Activated CD8-positive, alpha-beta memory T cell treated with anti-CD3 and anti-CD28 coated beads for 48 hours (primary cell): ENCODE measurements around the gene SBF2.

Source experiments
- DNase-seq, 3 experiments: peaks; one replicate each; pipeline ENCODE4 v3.0.0-alpha.2; 2020; ENCODE audit warnings: low read depth in 2 of 3, low spot score in 2 of 3

SBF2 gene

DNA sequence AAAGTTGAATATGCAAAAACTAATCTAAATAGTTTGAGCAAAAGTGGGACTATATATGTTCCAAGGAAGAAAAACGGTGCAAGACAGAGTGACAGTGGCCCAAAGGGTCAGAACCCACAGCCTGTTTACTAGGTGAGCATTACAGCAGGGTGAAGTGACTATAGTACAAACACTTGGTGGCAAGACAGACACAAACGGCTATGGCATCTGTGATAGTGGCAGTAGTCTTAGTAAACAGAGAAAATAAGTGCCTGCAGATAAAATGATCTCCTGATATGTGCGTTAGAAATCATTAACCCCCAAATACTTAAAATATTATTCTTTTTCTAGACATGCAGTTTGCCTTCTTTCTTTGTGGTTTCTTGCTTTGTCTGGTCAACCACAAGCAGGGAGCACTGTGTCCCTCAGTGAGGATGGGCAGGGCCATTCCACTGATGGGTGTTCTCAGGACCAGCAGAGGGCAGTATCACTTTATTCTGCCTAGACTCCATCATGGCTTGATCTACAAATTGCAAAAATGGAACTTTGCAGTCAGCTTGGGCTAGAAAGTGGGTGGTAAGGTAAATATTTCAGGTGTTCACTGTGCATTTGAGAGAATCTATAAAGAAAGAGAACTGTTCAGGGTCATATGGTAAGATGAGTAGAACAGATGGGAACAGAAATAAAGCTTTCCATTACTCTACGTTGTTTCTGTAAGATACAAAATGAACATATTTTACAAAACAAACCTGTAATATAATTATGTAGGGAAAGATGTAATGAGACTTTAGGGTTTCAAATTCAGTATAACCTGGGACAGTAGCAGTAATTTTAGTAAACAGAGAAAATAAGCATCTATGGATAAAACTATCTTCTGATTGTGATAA is 431.9 kb downstream of the SBF2 start:
- peak in 1 of 3 experiments; percentile 18 for DNase-seq

DNA sequence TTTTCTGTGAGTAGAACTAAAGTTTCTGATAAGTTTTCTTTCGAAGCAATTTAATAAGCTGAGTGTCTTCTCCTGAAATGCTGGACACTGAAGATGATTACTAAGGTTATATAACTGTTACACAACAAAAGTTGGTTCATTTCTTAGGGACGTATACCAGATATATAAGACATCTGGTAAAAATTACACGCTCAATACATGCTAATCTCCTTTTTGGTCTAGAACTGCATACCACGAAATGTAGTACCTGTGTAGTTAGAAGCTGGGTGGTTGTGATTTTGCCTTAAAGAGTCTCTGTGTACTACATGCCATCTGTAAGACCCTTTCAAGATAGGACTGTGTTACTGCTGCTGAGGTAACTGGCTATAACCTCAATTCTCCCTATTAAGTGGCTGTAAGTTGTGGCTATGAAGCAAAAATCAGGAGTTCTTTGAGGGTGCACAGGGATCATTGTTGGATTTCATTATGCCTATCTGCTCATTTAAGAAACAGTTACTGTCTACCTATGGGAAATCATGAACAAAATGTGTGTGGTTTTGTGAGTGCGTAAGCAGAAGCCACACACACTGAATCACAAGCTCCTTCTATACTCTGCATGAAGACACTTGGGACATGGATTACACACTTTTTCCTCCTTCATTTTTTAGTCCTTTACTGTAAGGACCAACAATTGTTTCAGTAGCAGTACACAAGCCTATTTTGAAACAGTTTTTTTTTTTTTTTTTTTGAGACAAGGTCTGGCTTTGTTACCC is 434.3 kb downstream of the SBF2 start:
- no peak for DNase-seq

DNA sequence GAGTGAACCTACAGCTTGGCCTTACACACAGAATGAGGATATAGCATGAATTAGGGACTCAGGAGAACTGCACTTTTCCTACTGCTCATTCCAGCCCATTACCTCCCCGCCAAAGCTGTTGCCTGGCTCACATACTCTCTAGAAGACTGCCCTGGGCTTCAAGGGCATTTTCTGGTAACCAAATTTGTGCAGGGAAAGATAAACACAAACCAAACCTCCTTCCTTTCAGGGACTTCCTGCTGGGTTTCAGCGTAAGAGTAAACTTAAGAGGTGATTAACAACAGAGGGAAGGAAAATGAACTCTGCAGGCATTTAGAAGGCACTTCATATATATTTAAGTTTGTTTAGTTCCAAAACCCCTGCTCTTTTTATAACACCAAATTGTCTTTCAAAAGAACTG is 435.2 kb downstream of the SBF2 start:
- no peak for DNase-seq

DNA sequence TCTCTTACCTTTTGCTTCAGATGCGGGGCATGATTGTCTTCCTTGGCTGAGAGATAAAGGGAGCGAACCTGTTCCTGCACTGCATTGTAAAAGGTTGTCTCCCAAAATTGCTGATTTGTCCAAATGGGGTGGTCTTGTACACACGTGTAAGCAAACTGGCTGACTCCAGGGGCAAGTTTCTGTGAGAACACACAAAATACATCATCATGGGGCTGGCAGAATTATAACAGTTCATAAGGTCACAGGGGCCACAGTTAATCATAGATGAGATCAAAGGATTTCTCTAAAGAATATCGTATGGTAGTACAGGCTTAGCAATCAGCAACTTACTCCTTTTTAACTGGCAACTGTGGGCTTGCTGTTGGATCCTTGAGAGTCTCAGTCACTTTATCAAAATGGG is 435.8 kb downstream of the SBF2 start:
- DNase-seq, result no peak

DNA sequence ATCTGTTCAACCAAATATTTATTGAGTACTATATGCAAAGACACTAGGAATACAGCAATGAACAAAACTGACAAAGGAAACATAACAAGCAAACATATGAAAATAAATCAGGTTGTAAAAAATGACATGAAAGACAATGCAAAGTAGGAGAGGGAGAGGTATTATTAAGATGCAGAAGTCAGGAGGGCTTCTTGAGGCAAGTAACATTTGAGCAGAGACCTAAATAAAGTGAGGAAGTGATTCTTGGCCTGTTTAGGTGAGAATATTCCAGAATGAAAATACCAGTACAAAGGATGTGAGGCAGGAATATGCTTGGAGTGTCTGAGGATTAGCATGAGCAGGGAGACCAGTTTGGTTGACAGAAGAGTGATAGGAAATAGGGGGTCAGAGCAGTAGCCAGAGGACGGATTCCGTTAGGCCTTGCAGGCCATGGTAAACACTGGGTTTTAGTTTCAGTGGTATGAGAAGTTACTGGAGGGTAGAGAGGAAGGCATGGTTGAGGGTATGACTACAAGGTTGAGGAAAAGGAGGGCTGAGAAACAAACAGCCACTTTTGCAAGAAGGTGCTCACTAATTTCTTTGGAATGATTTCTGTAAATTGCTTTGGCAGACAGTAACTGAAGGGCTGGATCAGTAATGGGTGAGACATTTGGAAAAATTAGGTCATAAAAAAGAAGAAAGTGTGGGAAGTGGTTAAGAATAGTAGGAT is 438.3 kb downstream of the SBF2 start:
- DNase-seq, result no peak

DNA sequence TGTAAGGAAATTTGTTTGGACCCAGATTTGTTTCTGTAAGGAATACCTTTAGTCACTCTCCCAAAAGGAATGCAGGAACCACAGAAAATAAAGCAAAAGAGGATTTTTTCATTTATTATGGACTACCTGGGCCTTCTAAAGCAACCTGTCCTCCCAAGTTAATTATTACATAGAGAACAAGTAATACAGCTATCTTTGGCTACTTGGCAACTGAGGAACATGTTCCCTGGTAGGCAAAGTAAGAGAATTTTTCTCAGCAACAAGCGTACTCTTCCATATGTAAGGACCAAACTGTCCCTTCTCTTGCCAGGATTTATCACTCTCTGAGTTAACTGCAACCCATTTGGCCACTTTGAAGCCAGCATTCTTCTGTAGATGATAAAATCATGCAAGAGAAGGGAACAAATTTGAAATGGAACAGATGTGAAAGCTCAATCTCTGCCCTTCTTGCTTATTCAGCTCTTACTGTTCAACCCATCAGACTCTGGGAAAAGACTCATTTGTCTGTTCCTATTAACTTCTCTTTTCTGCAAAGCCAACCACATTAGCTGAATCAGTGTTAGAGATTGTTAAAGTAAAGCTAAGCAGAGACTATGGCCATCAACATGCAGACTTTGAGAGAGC is 440.0 kb downstream of the SBF2 start:
- DNase-seq, result no peak

DNA sequence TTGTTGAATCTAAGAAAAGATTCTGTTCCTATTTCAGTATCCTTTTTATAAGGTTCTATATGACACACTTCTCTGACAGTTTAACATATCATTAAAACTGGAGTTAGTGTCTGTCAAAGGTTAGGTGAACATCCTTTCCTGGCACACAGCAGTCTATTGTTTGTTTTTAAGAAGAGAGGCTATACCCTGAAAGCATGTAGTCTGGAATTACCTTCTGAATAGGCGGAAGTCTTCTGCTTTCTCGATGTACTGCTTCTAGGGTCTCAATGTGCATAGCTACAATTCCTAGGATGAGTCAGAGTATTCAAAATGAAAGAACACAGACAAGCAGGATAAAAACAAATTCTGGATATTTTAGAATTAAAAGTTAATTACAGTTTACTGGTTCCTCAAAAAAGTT is 441.6 kb downstream of the SBF2 start:
- DNase-seq, result no peak

DNA sequence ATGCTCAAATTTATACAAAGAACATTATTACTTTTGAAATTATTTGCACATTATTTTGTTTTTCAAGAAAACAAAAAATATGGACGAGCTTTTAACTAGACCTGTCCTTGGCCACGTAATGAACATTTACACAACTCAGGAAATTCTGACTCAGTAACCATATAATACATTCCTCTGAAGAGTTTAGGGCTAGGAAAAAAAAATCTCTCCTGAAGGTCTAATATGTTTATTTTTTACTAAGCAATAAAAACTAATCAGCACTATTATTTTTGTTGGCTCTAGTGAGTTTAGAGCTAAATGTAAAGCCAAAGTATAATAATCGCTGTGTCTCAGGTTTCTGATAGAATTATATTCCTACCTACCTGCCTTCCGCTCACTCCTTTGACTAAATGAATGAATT is 442.7 kb downstream of the SBF2 start:
- no peak for DNase-seq

DNA sequence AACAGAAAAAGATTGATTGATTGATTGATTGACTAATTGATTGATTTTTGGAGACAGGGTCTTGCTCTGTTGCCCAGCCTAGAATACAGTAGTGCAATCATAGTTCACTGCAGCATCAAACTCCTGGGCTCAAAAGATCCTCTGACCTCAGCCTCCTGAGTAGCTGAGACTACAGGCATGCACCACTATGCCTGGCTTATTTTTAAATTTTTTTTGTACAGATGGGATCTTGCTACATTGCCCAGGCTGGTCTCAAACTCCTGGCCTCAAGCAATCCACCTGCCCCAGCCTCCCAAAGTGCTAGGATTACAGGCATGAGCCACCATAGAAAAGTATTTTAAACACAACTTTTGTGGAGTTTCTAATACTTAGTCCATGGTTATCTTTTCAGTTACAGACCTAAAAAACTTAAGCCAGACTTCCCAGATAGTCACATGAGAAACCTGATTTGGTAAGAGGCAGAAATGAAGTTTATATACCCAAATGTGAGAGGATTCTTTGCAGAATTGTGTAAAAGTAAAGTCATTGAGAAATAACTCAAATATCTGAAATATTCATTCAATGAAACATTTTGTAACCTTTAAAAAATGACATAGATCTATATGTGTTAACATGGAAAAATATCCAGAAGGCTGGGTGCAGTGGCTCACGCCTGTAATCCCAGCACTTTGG is 443.7 kb downstream of the SBF2 start:
- no peak for DNase-seq

DNA sequence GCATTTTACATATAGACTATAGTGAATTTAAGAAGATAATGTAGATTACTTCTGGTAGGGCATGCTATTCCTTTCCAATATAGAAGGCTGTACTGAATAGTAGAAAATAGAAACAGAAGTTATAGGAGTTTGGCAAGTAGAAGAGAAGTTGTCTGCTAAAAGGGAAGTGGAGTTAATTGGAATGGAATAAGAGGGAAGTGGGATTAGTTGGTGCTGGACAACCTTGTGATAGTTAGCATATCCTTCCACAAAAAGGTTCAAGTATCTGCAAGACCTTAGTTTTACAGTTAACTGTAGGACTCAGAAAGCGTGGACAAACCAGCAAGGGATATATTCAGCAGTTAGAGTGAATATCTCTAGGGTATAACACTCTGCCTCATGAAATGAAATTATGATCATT is 444.6 kb downstream of the SBF2 start:
- no peak for DNase-seq

DNA sequence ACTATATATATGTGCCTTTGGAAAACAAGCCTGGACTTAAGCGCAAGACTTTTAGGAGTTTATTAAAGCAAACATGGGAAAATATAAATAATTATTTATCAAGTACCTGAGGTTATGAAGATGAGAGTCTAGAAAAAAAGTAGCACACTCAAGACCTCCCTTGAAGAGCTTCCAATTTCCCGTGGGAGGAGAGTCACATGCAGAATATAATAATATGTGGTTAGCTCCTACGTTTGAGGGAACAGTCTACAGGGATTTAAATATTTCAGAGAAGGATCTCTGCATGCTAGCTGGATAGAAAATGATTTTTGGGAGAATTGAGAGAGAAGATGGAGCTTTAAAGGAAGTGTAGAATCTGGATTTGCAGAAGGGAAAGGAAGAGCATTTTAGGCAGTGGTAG is 446.4 kb downstream of the SBF2 start:
- DNase-seq, result no peak

DNA sequence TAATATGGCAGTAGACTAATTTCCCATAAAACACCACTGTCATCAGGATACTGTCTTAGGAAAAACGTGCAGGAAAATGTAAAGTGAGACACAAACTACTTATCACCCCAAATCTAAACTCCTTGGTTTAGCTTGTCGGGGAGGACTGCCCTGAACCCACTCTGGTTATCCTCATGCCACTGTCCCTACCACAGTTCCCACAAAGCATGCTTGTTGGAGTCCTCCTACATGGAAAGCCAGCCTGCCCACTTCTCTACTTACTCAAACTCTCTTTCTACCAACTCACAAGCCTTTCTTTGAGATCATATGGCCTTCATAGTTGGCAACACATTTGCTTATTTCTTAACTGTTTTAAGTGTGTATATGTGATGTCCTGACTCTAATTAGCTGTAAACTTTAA is 451.1 kb downstream of the SBF2 start:
- no peak for DNase-seq

DNA sequence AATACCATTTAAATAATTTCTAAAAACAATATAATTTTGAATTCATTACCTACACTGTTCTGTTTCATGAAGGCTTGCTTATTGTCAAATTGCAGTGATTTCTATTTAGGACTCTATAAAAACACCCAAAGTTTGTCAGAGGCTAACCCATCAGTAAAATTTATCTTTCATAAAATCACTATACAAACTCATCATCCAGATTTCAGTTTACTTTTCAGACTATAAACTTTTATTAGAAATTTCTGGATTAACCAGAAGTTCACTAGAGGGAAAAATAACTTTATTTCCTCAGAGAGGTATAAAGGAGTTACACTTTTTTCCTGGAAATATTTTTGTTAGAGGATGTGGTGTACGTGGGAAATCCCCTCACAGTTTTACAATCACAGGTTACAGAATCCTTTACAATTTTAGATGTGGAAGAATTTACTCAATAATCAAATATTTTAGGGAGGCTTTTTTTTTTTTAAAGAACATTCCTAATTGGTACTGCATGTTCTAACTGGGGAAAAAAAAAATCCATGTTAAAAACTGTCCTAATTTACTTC is 453.5 kb downstream of the SBF2 start:
- DNase-seq, result no peak

DNA sequence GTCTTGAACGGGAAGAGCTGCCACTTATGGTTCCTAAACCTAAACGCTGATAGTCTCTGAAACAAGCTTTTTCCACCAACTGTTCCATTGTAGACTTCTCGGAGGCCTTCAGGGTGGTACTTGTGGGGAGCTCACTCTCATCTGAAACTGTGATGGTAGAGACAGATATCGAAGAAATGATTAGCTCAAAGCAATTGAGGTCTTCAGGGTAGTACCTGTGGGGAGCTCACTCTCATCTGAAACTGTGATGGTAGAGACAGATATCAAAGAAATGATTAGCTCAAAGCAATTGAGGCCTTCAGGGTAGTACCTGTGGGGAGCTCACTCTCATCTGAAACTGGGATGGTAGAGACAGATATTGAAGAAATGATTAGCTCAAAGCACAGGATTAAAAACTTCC is 454.5 kb downstream of the SBF2 start:
- no peak for DNase-seq

DNA sequence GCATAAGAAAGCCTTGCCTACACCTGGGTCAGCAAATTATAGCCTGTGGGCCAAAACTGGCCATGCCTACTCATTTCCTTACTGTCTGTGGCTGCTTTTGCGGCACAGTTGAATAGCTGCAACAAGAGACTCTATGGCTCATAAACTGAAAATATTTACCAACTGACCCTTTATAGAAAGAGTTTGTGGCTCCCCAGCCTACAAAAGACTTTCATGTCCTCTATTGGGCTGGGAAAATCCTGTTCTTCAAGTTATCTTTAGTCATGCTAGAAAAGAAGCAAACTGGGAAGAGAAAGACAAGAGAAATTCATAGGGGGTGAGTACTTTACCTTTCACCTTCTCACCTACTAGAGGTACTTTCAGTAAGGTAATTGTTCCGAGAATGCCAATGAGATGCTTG is 455.1 kb downstream of the SBF2 start:
- no peak for DNase-seq

DNA sequence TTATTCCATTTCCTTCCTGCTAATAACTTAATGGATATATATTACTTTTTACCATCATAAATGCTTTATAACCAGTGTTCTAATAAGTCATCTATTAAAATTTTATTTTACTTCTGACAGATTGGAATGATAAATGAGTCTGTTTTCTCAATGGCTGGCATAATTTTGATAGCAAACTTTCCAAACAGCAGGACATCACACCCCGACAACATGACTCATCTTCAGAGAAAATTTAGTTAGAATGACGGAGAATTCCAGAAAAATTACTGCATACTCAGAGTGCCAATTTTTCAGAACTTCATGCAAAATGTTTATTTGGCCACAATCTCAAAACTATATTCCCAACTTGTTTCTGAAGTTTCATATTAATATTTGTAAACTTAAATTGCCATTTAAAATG is 455.8 kb downstream of the SBF2 start:
- DNase-seq, result no peak

DNA sequence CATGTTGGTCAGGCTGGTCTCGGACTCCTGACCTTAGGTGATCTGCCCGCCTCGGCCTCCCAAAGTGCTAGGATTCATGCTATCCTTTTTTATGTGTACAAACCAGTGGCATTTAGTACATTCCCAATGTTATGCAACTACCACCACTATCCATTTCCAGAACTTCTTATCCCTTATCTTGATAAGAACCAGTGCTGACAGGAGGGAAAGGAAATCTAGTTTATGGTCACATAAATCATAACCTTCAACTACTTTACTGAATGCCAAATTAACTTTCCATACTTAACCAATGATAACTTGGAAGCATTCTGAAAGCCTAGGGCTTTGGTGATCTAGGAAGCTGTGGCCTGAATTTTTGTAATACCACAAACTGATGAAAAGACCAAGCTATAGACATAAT is 459.7 kb downstream of the SBF2 start:
- no peak for DNase-seq

DNA sequence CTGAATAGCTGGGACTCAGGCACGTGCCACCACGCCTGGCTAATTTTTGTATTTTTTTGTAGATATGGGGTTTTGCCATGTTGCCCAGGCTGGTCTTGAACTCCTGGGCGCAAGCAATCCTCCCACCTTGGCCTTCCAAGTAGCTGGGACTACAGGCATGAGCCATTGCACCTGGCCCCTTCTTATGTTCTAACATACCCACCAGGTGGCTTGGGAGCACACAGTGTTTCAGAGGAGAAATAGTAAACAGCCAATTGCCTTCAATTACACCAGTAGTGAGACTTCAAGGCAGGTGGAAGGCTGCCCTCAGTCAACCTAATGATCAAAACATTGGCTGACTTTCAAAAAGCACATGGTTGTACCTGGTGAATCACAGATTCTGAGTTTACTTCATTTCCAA is 462.9 kb downstream of the SBF2 start:
- no peak for DNase-seq

DNA sequence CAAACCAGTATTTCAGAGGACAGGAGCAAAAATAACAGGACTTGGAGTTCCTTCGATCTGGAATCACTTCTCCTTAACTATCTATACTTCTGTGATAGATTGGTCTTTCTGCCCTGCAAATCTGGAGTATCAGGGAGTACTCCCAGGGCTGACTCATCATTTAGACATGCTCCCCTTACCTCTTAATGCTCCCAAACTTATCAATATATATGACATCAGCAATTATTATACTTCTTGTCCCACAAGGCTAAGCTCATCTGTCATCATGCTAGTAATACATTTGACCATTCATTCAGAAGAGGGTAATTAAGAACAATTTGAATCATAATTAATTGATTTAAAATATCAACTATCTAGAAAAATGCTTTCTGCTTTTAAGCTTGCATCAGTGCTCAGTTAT is 466.3 kb downstream of the SBF2 start:
- no peak for DNase-seq

DNA sequence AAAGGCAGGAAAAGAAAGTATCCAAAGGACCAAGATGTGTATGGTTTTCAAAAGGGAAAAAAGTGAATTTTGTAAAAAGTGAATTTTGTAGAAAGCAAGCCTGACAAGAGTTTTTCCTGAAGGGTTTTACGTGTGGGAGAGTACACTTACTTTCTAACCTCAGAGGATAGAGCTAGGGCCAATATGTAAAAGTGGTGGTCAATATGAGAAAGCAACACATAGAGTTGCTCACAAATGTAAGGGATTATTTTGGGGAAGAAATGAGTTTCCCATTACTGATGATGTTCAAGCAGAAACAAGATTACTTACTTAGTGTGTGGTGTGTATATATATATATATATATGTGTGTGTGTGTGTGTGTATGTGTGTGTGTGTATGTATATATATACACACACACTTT is 467.6 kb downstream of the SBF2 start:
- no peak for DNase-seq

DNA sequence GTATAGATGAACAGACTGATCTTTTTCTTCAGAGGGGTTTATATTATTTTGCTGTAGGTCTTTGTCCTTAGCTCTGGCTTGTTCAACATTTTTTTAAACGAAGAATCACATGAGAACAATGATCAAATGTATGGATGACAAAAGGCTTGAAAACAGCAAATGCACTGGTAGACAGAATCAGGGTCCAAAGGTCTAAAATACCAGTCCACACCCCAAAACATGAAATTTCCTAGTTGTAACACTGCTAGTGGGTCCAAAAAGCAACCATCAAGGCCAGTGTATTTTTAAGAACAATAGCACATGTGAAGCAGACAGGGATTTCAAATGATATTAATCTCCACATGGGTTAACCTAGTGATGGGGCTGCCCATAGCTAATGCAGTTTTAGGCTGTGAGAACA is 468.1 kb downstream of the SBF2 start:
- DNase-seq, result no peak
